Mesenchymal stem cell (in vitro differentiated cells and primary cell): ENCODE measurements around the gene RUNX2.
A peak's percentile ranks its signal among the peaks of the same experiment; 100 is the strongest.

Experiments
- DNase-seq: peaks from one replicate; pipeline ENCODE4 v3.0.0-alpha.2; 2013
- H2AFZ ChIP-seq: one replicate; pipeline ENCODE4 v1.6.1; 2013; ENCODE audit warnings: low read depth, mild to moderate bottlenecking, control low read depth, inconsistent platforms, low read length, moderate library complexity
- H2AK5ac ChIP-seq: 2 replicates; pipeline ENCODE4 v1.6.1; 2013; ENCODE audit warnings: low read length, moderate library complexity, mild to moderate bottlenecking, inconsistent platforms; ENCODE audit not compliant: severe bottlenecking
- H2BK120ac ChIP-seq: one replicate; pipeline ENCODE4 v1.6.1; 2013; ENCODE audit warnings: low read depth, mild to moderate bottlenecking, inconsistent platforms, low read length, moderate library complexity
- H2BK12ac ChIP-seq, 2 experiments: one replicate each; pipeline ENCODE4 v1.6.1; 2013; ENCODE audit warnings: inconsistent platforms in 2 of 2, low read length in 2 of 2, mild to moderate bottlenecking in 2 of 2, moderate library complexity in 2 of 2, control low read depth in 1 of 2
- H2BK15ac ChIP-seq: one replicate; pipeline ENCODE4 v1.6.1; 2013; ENCODE audit warnings: mild to moderate bottlenecking, low read depth, inconsistent platforms; ENCODE audit not compliant: poor library complexity, severe bottlenecking
- H2BK5ac ChIP-seq: 2 replicates; pipeline ENCODE4 v1.6.1; 2013; ENCODE audit warnings: low read depth, mild to moderate bottlenecking, low read length, control low read depth, inconsistent platforms; ENCODE audit not compliant: poor library complexity, severe bottlenecking
- H3K14ac ChIP-seq, 2 experiments: one replicate each; pipeline ENCODE4 v1.6.1; 2013; ENCODE audit warnings: inconsistent platforms in 2 of 2, low read length in 2 of 2, control low read depth in 1 of 2, mild to moderate bottlenecking in 1 of 2, moderate library complexity in 1 of 2
- H3K18ac ChIP-seq, 2 experiments: one replicate each; pipeline ENCODE4 v1.6.1; 2013; ENCODE audit warnings: inconsistent platforms in 2 of 2, low read length in 2 of 2, control low read depth in 1 of 2, low read depth in 1 of 2, mild to moderate bottlenecking in 1 of 2
- H3K23ac ChIP-seq, 2 experiments: one replicate each; pipeline ENCODE4 v1.6.1; 2013; ENCODE audit warnings: inconsistent platforms in 2 of 2, low read length in 2 of 2, mild to moderate bottlenecking in 2 of 2, moderate library complexity in 2 of 2, control low read depth in 1 of 2
- H3K27ac ChIP-seq: 2 replicates; pipeline ENCODE4 v1.5.1; 2013; ENCODE audit warnings: mild to moderate bottlenecking, moderate library complexity, low read length, control low read depth, inconsistent platforms; ENCODE audit not compliant: poor library complexity, severe bottlenecking
- H3K27me3 ChIP-seq, 2 experiments: 2 replicates each; pipeline versions ENCODE4 v1.6.1 to v1.7.0; 2013; ENCODE audit warnings: low read length in 2 of 2, mild to moderate bottlenecking in 2 of 2, moderate library complexity in 2 of 2, control low read depth in 1 of 2, inconsistent platforms in 1 of 2; ENCODE audit not compliant: control insufficient read depth in 1 of 2, insufficient read depth in 1 of 2
- H3K36me3 ChIP-seq, 2 experiments: 2 replicates each; pipeline versions ENCODE4 v1.6.1 to v1.7.0; 2013; ENCODE audit warnings: low read length in 2 of 2, control low read depth in 1 of 2, inconsistent platforms in 1 of 2, low read depth in 1 of 2, mild to moderate bottlenecking in 1 of 2; ENCODE audit not compliant: insufficient read depth in 2 of 2, control insufficient read depth in 1 of 2
- H3K4ac ChIP-seq, 2 experiments: one replicate each; pipeline ENCODE4 v1.6.1; 2013; ENCODE audit warnings: inconsistent platforms in 2 of 2, low read length in 2 of 2, mild to moderate bottlenecking in 2 of 2, moderate library complexity in 2 of 2, control low read depth in 1 of 2, low read depth in 1 of 2
- H3K4me1 ChIP-seq: 2 replicates; pipeline ENCODE4 v1.6.1; 2013; ENCODE audit warnings: low read depth, low read length, control low read depth; ENCODE audit not compliant: control insufficient read depth, insufficient read depth
- H3K4me2 ChIP-seq: 2 replicates; pipeline ENCODE4 v1.6.1; 2013; ENCODE audit warnings: low read length, mild to moderate bottlenecking, inconsistent platforms; ENCODE audit not compliant: poor library complexity, severe bottlenecking
- H3K4me3 ChIP-seq, 2 experiments: 2 replicates each; pipeline versions ENCODE4 v1.5.1 to v1.7.0; 2013; ENCODE audit warnings: low read length in 2 of 2, mild to moderate bottlenecking in 2 of 2, control low read depth in 1 of 2, low read depth in 1 of 2; ENCODE audit not compliant: insufficient read depth in 1 of 2
- H3K79me1 ChIP-seq: replicated peaks from 2 replicates; pipeline ENCODE4 v1.6.1; 2013; ENCODE audit warnings: mild to moderate bottlenecking, control low read depth, low read length, inconsistent platforms; ENCODE audit not compliant: poor library complexity, severe bottlenecking
- H3K9ac ChIP-seq: 2 replicates; pipeline ENCODE4 v1.7.0; 2013; ENCODE audit warnings: mild to moderate bottlenecking, low read length, moderate library complexity
- H3K9me3 ChIP-seq: 2 replicates; pipeline ENCODE4 v1.7.0; 2013; ENCODE audit warnings: mild to moderate bottlenecking, low read length; ENCODE audit not compliant: control insufficient read depth
- H4K8ac ChIP-seq: one replicate; pipeline ENCODE4 v1.6.1; 2013; ENCODE audit warnings: inconsistent platforms, mild to moderate bottlenecking, low read length, moderate library complexity
- H4K91ac ChIP-seq: one replicate; pipeline ENCODE4 v1.6.1; 2013; ENCODE audit warnings: mild to moderate bottlenecking, low read length, inconsistent platforms
- WGBS: methylation state at CpG from one replicate; pipeline ENCODE4 v1.1.7; 2013; ENCODE audit warnings: mixed read lengths; 5-methylcytosine and 5-hydroxymethylcytosine counted together

Gene RUNX2

GRCh38 chr6:45432977-45433376 is 104.8 kb downstream of the RUNX2 start:
- Histone ChIP-seq H3K9me3 (no peaks in the 10 kb centered on the region), H4K91ac (no peak overlapping the region), H3K27ac (no peak overlapping the region), H3K4me2 (no peak overlapping the region), H3K4ac (no peak overlapping the region), H3K9ac (peak overlapping the region; percentile 6), H2BK15ac (no peak overlapping the region), H3K79me1 (peaks cover 3% of the 10 kb centered on the region), H2AFZ (no peak overlapping the region), H2AK5ac (no peak overlapping the region), H3K14ac (no peak overlapping the region), H3K23ac (no peak overlapping the region), H2BK120ac (no peak overlapping the region), H4K8ac (no peak overlapping the region), H2BK5ac (no peak overlapping the region), H3K27me3 (no peaks in the 10 kb centered on the region), H3K4me3 (no peak overlapping the region), H3K4me1 (no peaks in the 10 kb centered on the region), H3K18ac (no peak overlapping the region), H2BK12ac (no peak overlapping the region), H3K36me3 (peaks cover 3 to 6% of the 10 kb centered on the region in 2 experiments)
- 0% methylated on average over 1 of the region's 2 CpGs for WGBS
- peak; percentile 42 for DNase-seq

DNA sequence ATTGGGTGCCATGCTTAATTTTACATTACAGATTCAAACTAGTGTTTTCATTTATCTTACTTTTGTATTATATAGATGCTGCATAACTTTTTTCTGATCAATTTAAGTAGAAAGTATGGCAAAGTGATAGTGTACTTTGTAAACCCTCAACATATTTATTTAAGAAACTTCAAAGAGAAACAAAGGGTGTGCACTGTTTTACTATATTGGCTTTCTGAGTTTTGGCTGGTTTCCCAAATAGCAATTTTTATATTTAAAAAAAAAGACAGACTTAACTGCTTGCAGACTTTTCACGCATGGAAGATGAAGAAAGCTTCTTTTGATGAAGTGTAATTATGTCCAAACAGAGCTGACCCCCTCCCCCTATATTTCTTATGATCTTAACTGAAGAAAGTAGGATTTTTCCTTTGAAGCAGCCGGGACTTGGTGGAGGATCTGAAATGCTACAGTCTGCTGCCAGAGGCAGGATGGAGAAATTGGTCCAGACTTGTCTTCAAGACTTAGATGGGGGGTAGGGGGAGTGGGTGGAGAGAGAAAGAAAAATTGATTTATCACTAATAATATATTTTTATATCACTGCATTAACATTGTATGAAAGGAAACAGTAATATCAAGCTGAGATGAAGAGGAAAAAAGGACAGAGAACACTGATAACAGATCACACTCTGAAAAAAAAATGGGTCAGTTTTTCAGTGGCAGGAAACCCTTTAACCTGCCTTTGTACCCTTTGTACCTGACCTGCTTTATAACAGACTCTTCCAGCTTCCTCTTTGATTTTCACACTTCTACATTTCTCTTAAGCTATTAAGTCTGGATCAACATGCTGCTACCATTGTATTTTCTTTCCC is 105.6 kb downstream of the RUNX2 start:
- no peak overlapping the region for H3K14ac ChIP-seq
- no peak overlapping the region for H3K18ac ChIP-seq
- H4K8ac ChIP-seq, result no peak overlapping the region
- no peak overlapping the region for H3K27ac ChIP-seq
- H2BK15ac ChIP-seq, result no peak overlapping the region
- no peaks in the 10 kb centered on the region for H3K9me3 ChIP-seq
- peak overlapping the region in 1 of 2 experiments; percentile 28 for H3K4ac ChIP-seq
- H3K36me3 ChIP-seq, result peaks cover 3 to 6% of the 10 kb centered on the region in 2 experiments
- H2BK5ac ChIP-seq, result no peak overlapping the region
- H3K4me3 ChIP-seq, result no peak overlapping the region
- no peak overlapping the region for H3K9ac ChIP-seq
- no peak overlapping the region for H4K91ac ChIP-seq
- H2AFZ ChIP-seq, result no peak overlapping the region
- H3K4me2 ChIP-seq, result no peak overlapping the region
- no peak overlapping the region for H3K23ac ChIP-seq
- no peaks in the 10 kb centered on the region for H3K4me1 ChIP-seq
- H3K27me3 ChIP-seq, result no peaks in the 10 kb centered on the region
- H3K79me1 ChIP-seq, result peaks cover 3% of the 10 kb centered on the region
- DNase-seq, result no peak
- H2AK5ac ChIP-seq, result no peak overlapping the region
- WGBS, result 92% methylated on average over 2 of the region's 2 CpGs
- no peak overlapping the region for H2BK12ac ChIP-seq
- H2BK120ac ChIP-seq, result no peak overlapping the region

GRCh38 chr6:45434381-45434700 is 106.2 kb downstream of the RUNX2 start:
- Histone ChIP-seq H2AK5ac (no peak overlapping the region), H2BK15ac (no peak overlapping the region), H2AFZ (no peak overlapping the region), H4K91ac (no peak overlapping the region), H3K18ac (no peak overlapping the region), H2BK5ac (no peak overlapping the region), H3K4me3 (no peak overlapping the region), H3K79me1 (peaks cover 3% of the 10 kb centered on the region), H3K14ac (no peak overlapping the region), H2BK12ac (no peak overlapping the region), H3K9ac (no peak overlapping the region), H4K8ac (no peak overlapping the region), H3K36me3 (peaks cover 3 to 6% of the 10 kb centered on the region in 2 experiments), H3K4me1 (peaks cover 2% of the 10 kb centered on the region), H3K27ac (no peak overlapping the region), H3K4me2 (no peak overlapping the region), H3K23ac (no peak overlapping the region), H3K4ac (no peak overlapping the region), H3K27me3 (no peaks in the 10 kb centered on the region), H2BK120ac (no peak overlapping the region), H3K9me3 (no peaks in the 10 kb centered on the region)
- no peak for DNase-seq

GRCh38 chr6:45436544-45437438 is 108.7 kb downstream of the RUNX2 start:
- no peak overlapping the region for H4K91ac ChIP-seq
- H2AFZ ChIP-seq, result no peak overlapping the region
- H3K4ac ChIP-seq, result no peak overlapping the region
- H3K4me3 ChIP-seq, result peak overlapping the region in 1 of 2 experiments; percentile 54
- peak overlapping the region; percentile 76 for H3K9ac ChIP-seq
- no peaks in the 10 kb centered on the region for H3K9me3 ChIP-seq
- no peaks in the 10 kb centered on the region for H3K27me3 ChIP-seq
- DNase-seq, result peak; percentile 83
- no peak overlapping the region for H2BK12ac ChIP-seq
- H2AK5ac ChIP-seq, result no peak overlapping the region
- no peak overlapping the region for H3K23ac ChIP-seq
- H3K18ac ChIP-seq, result no peak overlapping the region
- no peak overlapping the region for H2BK5ac ChIP-seq
- peaks cover 7% of the 10 kb centered on the region in 2 experiments for H3K36me3 ChIP-seq
- H3K4me2 ChIP-seq, result no peak overlapping the region
- peaks cover 4% of the 10 kb centered on the region for H3K4me1 ChIP-seq
- no peak overlapping the region for H3K14ac ChIP-seq
- no peak overlapping the region for H4K8ac ChIP-seq
- no peak overlapping the region for H2BK15ac ChIP-seq
- no peak overlapping the region for H2BK120ac ChIP-seq
- WGBS, result 19% methylated on average over 3 of the region's 7 CpGs
- peaks cover under 1% of the 10 kb centered on the region for H3K79me1 ChIP-seq
- peak overlapping the region; percentile 76 for H3K27ac ChIP-seq
